ENCODE results near the gene MINAR1.

- TF ChIP-seq CTCF (conservative IDR thresholded peaks at IDR 0.05; ENCODE audit: low read length) (no peak), EZH2phosphoT487 (IDR thresholded peaks at IDR 0.05; ENCODE audit: borderline replicate concordance, low read depth, low read length) (no peak)
These were observed 20.3 kb downstream of the MINAR1 start for GRCh38 chr15:79452244-79453051.

Data from OCI-LY7 (cell line).